Measurements from ENCODE around the gene ATOH8.

Gene ATOH8

DNA sequence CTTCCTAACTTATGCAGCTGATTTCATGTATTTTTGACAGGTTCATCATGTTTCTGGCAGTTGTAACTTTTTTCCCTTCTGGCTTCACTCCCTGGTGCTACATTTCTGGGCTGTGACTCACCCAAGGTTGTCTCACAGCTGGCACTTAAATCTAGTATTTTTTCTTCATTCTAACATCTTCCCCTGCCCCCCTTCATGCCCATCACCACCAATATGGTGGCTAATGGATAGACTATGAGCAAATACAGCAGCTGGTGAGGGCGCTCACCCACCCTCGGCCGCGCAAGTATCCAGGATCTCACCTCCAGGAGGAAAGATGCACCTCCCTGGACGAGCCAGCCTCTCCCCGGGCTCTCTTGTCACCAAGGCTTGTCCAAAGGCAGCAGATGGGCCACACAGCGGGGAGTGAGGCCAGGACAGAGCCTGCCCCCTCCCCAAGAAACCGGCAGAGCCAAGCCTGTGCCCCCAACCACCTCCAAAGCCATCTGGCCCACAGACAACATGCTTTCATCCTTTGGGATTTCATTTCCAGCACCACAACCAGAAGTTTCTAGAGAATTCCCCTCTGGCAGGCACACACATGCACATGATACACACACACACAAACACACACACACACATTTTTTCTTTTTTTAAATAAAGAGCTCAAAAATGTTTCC, 39.1 kb downstream of the ATOH8 start:
- Histone ChIP-seq H3K4me1 (ENCODE audit: low read depth, poor library complexity, severe bottlenecking) (no peaks in the 10 kb centered on the region), H3K36me3 (ENCODE audit: insufficient read depth) (no peaks in the 10 kb centered on the region), H3K9ac (no peak overlapping the region), H3K4me3 (IDR thresholded peaks at IDR 0.05; ENCODE audit: insufficient read depth, low read depth, low read length) (no peak overlapping the region), H3K4me2 (no peak overlapping the region), H3K27me3 (ENCODE audit: insufficient read depth, low read depth) (no peaks in the 10 kb centered on the region; the same call in 1 of the 2 replicates), H3K27ac (no peak overlapping the region), H2AFZ (ENCODE audit: low read depth) (no peak overlapping the region), H3K79me2 (ENCODE audit: insufficient read depth, low read depth) (no peaks in the 10 kb centered on the region), H4K20me1 (ENCODE audit: insufficient read depth) (no peaks in the 10 kb centered on the region)
- TF ChIP-seq, protein P1, sequence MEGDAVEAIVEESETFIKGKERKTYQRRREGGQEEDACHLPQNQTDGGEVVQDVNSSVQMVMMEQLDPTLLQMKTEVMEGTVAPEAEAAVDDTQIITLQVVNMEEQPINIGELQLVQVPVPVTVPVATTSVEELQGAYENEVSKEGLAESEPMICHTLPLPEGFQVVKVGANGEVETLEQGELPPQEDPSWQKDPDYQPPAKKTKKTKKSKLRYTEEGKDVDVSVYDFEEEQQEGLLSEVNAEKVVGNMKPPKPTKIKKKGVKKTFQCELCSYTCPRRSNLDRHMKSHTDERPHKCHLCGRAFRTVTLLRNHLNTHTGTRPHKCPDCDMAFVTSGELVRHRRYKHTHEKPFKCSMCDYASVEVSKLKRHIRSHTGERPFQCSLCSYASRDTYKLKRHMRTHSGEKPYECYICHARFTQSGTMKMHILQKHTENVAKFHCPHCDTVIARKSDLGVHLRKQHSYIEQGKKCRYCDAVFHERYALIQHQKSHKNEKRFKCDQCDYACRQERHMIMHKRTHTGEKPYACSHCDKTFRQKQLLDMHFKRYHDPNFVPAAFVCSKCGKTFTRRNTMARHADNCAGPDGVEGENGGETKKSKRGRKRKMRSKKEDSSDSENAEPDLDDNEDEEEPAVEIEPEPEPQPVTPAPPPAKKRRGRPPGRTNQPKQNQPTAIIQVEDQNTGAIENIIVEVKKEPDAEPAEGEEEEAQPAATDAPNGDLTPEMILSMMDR (conservative IDR thresholded peaks at IDR 0.05; ENCODE audit: low read depth, low read length), result no peak

- Histone ChIP-seq H3K27me3 (ENCODE audit: insufficient read depth, low read depth) (no peaks in the 10 kb centered on the region; the same call in 1 of the 2 replicates), H3K36me3 (ENCODE audit: insufficient read depth) (no peaks in the 10 kb centered on the region), H4K20me1 (ENCODE audit: insufficient read depth) (no peaks in the 10 kb centered on the region), H3K4me1 (ENCODE audit: low read depth, poor library complexity, severe bottlenecking) (no peaks in the 10 kb centered on the region), H3K79me2 (ENCODE audit: insufficient read depth, low read depth) (no peaks in the 10 kb centered on the region), H3K4me3 (IDR thresholded peaks at IDR 0.05; ENCODE audit: insufficient read depth, low read depth, low read length) (no peak overlapping the region), H3K9ac (no peak overlapping the region), H3K4me2 (no peak overlapping the region), H2AFZ (ENCODE audit: low read depth) (no peak overlapping the region), H3K27ac (no peak overlapping the region)
- TF ChIP-seq, protein P1 (conservative IDR thresholded peaks at IDR 0.05; ENCODE audit: low read depth, low read length), result no peak
Measured at GRCh38 chr2:85793584-85793983, 39.8 kb downstream of the ATOH8 start.

GRCh38 chr2:85794038-85794441, 40.2 kb downstream of the ATOH8 start:
- Histone ChIP-seq H2AFZ (ENCODE audit: low read depth) (no peak overlapping the region), H3K4me3 (IDR thresholded peaks at IDR 0.05; ENCODE audit: insufficient read depth, low read depth, low read length) (no peak overlapping the region), H3K27ac (no peak overlapping the region), H3K27me3 (ENCODE audit: insufficient read depth, low read depth) (no peaks in the 10 kb centered on the region; the same call in 1 of the 2 replicates), H3K4me2 (no peak overlapping the region), H3K9ac (no peak overlapping the region), H4K20me1 (ENCODE audit: insufficient read depth) (no peaks in the 10 kb centered on the region), H3K4me1 (ENCODE audit: low read depth, poor library complexity, severe bottlenecking) (no peaks in the 10 kb centered on the region), H3K79me2 (ENCODE audit: insufficient read depth, low read depth) (no peaks in the 10 kb centered on the region), H3K36me3 (ENCODE audit: insufficient read depth) (no peaks in the 10 kb centered on the region)
- TF ChIP-seq, protein P1 (conservative IDR thresholded peaks at IDR 0.05; ENCODE audit: low read depth, low read length), result no peak

GRCh38 chr2:85794491-85795121, 40.8 kb downstream of the ATOH8 start:
- no peaks in the 10 kb centered on the region; the same call in 1 of the 2 replicates for H3K27me3 ChIP-seq (ENCODE audit: insufficient read depth, low read depth)
- no peaks in the 10 kb centered on the region for H3K79me2 ChIP-seq (ENCODE audit: insufficient read depth, low read depth)
- H3K9ac ChIP-seq, result no peak overlapping the region
- H3K4me3 ChIP-seq (IDR thresholded peaks at IDR 0.05; ENCODE audit: insufficient read depth, low read depth, low read length), result no peak overlapping the region
- TF ChIP-seq, protein P1 (conservative IDR thresholded peaks at IDR 0.05; ENCODE audit: low read depth, low read length), result no peak
- no peak overlapping the region for H2AFZ ChIP-seq (ENCODE audit: low read depth)
- H3K4me2 ChIP-seq, result no peak overlapping the region
- H3K36me3 ChIP-seq (ENCODE audit: insufficient read depth), result no peaks in the 10 kb centered on the region
- H4K20me1 ChIP-seq (ENCODE audit: insufficient read depth), result no peaks in the 10 kb centered on the region
- H3K4me1 ChIP-seq (ENCODE audit: low read depth, poor library complexity, severe bottlenecking), result peaks cover 2% of the 10 kb centered on the region
- no peak overlapping the region for H3K27ac ChIP-seq

All from KMS-11 (cell line).